ENCODE data around the gene TRAK2. TPM values are rescaled to one million over a fixed set of nuclear protein-coding genes. Genes with fewer than 3 reads are reported as not detected.

The TRAK2 gene, protein sequence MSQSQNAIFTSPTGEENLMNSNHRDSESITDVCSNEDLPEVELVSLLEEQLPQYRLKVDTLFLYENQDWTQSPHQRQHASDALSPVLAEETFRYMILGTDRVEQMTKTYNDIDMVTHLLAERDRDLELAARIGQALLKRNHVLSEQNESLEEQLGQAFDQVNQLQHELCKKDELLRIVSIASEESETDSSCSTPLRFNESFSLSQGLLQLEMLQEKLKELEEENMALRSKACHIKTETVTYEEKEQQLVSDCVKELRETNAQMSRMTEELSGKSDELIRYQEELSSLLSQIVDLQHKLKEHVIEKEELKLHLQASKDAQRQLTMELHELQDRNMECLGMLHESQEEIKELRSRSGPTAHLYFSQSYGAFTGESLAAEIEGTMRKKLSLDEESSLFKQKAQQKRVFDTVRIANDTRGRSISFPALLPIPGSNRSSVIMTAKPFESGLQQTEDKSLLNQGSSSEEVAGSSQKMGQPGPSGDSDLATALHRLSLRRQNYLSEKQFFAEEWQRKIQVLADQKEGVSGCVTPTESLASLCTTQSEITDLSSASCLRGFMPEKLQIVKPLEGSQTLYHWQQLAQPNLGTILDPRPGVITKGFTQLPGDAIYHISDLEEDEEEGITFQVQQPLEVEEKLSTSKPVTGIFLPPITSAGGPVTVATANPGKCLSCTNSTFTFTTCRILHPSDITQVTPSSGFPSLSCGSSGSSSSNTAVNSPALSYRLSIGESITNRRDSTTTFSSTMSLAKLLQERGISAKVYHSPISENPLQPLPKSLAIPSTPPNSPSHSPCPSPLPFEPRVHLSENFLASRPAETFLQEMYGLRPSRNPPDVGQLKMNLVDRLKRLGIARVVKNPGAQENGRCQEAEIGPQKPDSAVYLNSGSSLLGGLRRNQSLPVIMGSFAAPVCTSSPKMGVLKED
- 12.0 to 17.1 TPM (median 14.2 TPM) in 5 replicates for total RNA-seq (2022; extraction: Qiagen RNA extraction; ENCODE audit: low read depth)

DNA sequence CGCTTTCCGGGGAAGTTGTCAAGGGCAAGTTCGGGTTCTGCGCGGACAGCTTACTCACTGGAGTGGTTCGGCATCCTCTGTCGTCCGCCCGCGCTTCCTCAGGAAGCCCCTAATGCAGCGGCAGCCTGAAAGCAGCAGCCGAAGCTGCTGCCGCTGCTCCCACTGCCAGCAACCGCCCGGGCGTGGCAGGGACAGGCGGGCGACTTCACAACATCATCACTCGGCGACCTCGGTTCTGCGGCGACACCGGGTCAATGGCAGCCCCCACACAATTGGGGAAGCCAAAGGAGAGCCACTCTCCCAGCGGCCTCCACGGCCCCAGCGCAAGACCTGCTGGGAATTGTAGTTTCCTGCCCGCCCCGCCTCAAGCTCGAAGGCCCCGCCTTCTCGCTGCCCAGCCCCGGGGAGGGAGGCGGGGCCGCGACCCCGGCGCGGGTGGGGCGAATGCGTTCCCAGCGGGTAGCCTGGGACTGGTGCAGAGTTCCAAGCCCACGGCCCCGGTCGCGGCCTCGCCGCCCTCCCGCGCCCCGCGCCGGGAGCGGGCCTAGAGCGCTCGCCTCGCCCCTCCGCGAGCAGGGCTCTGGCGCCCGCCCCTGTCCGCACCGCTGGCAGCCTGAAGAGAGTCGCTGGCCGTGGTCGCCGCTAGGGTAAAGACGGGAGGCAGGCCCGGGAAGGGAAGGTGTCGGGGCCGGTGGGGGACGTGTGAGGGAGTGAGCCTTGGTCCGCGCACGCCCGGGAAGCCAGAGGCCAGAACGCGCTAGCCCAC is at the start of gene TRAK2, which contains the start of gene STRADB:
Gene TRAK2, minus strand, starts transcription at position 167 of the 766 bp plus-strand sequence. CDS start 30,951 bp downstream, outside the sequence.
Gene STRADB, plus strand, starts transcription at position 449 of the 766 bp plus-strand sequence. CDS start 3,101 bp downstream, outside the sequence.

DNA sequence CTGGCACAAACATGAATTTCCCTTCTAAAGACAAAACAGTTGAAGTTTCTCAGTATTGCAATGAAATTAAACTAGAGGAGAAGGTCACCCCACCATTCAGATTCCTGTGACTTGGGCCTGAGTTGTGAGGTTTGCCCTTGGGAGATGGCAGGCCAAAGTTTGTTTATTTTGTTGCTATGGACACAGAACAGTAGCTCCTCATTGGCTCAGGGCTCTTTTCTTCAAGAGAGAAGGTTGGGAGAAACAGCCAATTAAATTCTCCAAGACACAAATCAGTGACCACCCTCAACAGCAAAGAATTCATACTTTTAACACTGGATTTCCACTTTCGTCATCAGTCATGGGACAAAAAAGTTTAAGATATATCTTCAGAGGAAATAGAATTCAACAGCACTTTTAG is 94.0 kb downstream of the TRAK2 start, which contains the start of gene FLACC1:
Gene FLACC1, minus strand, starts transcription at position 125 of the 400 bp plus-strand sequence. CDS start 5,941 bp downstream, outside the sequence.

Other genes with a start within 250 kb of the TRAK2 start
- gene CASP8, start 190.9 kb downstream of the TRAK2 start, total RNA-seq (2022; extraction: Qiagen RNA extraction; ENCODE audit: low read depth), result 31.5 to 39.4 TPM (median 35.5 TPM) in 5 replicates
- gene FLACC1, start 94.1 kb downstream of the TRAK2 start, total RNA-seq (2022; extraction: Qiagen RNA extraction; ENCODE audit: low read depth), result 0.14 to 0.45 TPM in 2 of 5 replicates, not detected in the others
- gene STRADB, start 282 bp upstream of the TRAK2 start, total RNA-seq (2022; extraction: Qiagen RNA extraction; ENCODE audit: low read depth), result 19.9 to 24.3 TPM (median 23.2 TPM) in 5 replicates
- gene TMEM237, start 192.0 kb upstream of the TRAK2 start, total RNA-seq (2022; extraction: Qiagen RNA extraction; ENCODE audit: low read depth), result 18.4 to 23.4 TPM (median 21.1 TPM) in 5 replicates
- 0.08 TPM in 2 of 5 replicates, not detected in the others for gene MPP4, start 247.2 kb upstream of the TRAK2 start, total RNA-seq (2022; extraction: Qiagen RNA extraction; ENCODE audit: low read depth)